ENCODE measurements around the gene CST8. TPM values are rescaled to one million over a fixed set of nuclear protein-coding genes. Genes with fewer than 3 reads are reported as not detected.

Gene CST8
- total and polyA plus RNA-seq, 2 experiments from 2014 or later, result not detected

GRCh38 chr20:23493172-23493772 lies 2.4 kb downstream of the CST8 start (continued):
- TF ChIP-seq ETS1 (IDR thresholded peaks at IDR 0.05) (no peak), JUNB (IDR thresholded peaks at IDR 0.05; ENCODE audit: unreplicated experiment) (no peak), POLR2AphosphoS5 (IDR thresholded peaks at IDR 0.05; ENCODE audit: low read depth) (no peak), NANOG (IDR thresholded peaks at IDR 0.05; ENCODE audit: borderline replicate concordance) (no peak)

- Mint-ChIP-seq H3K27me3 (ENCODE audit: insufficient read depth, low read depth, poor library complexity) (peaks cover 3% of the 10 kb centered on the region), H3K36me3 (ENCODE audit: low read depth) (peaks cover 20% of the 10 kb centered on the region), H3K27ac (no peak overlapping the region), H3K9me3 (peaks cover 26% of the 10 kb centered on the region), H3K4me1 (no peaks in the 10 kb centered on the region; the same call in 2 of the 3 replicates), H3K4me3 (no peak overlapping the region)
- ATAC-seq (no peak), DNase-seq (ENCODE audit: low spot score) (no peak)
- H3K4me2 ChIP-seq, result no peak overlapping the region
- peaks cover 13% of the 10 kb centered on the region; the same call in 1 of the 2 replicates for H3K9me2 ChIP-seq (ENCODE audit: insufficient read depth)
- TF ChIP-seq ZNF114 (CRISPR knock-in tag; IDR thresholded peaks at IDR 0.05) (no peak), ETS1 (IDR thresholded peaks at IDR 0.05) (no peak), ZNF462 (CRISPR knock-in tag; IDR thresholded peaks at IDR 0.05) (no peak), ZNF331 (CRISPR knock-in tag; IDR thresholded peaks at IDR 0.05; ENCODE audit: low read depth) (no peak)
- H4K20me1 ChIP-seq (replicated peaks; ENCODE audit: insufficient read depth), result no peaks in the 10 kb centered on the region
- H3K4me1 ChIP-seq (ENCODE audit: insufficient read depth), result no peaks in the 10 kb centered on the region
- H3F3A ChIP-seq (replicated peaks; ENCODE audit: low read depth), result no peaks in the 10 kb centered on the region
- H3K27ac ChIP-seq (ENCODE audit: low read depth), result no peak overlapping the region
- H3K36me3 ChIP-seq (ENCODE audit: insufficient read depth), result no peaks in the 10 kb centered on the region; the same call in none of the 2 replicates
- H2AFZ ChIP-seq, result no peak overlapping the region
- no peaks in the 10 kb centered on the region for H3K27me3 ChIP-seq (ENCODE audit: insufficient read depth)
- H3K79me2 ChIP-seq (replicated peaks; ENCODE audit: insufficient read depth), result no peaks in the 10 kb centered on the region
- no peak overlapping the region for H3K4me3 ChIP-seq
These were observed 6.6 kb downstream of the CST8 start for GRCh38 chr20:23497536-23497935.

Measured in GM23338 (cell line).